ENCODE measurements around the gene FOXL2. TPM values are rescaled to one million over a fixed set of nuclear protein-coding genes. Genes with fewer than 3 reads are reported as not detected.

FOXL2 gene
- total and polyA plus RNA-seq, 8 donors = not detected

- H3K36me3 ChIP-seq = no peaks in the 10 kb centered on the region
- H3K4me1 ChIP-seq = no peaks in the 10 kb centered on the region
- no peak for ATAC-seq
- intact Hi-C loops (cut with DNase I) = no loop called here
- peaks cover 0 to 15% of the 10 kb centered on the region in 2 donors for H3K9me3 ChIP-seq
- DNase-seq = no peak
- no peak overlapping the region for H3K4me3 ChIP-seq
- no peak overlapping the region for H3K27ac ChIP-seq
- H3K27me3 ChIP-seq = peaks cover 12 to 51% of the 10 kb centered on the region in 2 donors
- no peak for TF ChIP-seq CTCF (IDR thresholded peaks at IDR 0.05)
These were observed 18.0 kb upstream of the FOXL2 start for GRCh38 chr3:138964923-138965322.

- no peaks in the 10 kb centered on the region for H3K36me3 ChIP-seq
- peaks cover 14 to 52% of the 10 kb centered on the region in 2 donors for H3K27me3 ChIP-seq
- no peak overlapping the region for H3K4me3 ChIP-seq
- ATAC-seq (no peak), DNase-seq (no peak)
- intact Hi-C loops (cut with DNase I) = no loop called here
- H3K4me1 ChIP-seq = no peaks in the 10 kb centered on the region
- no peak overlapping the region for H3K27ac ChIP-seq
- TF ChIP-seq CTCF (IDR thresholded peaks at IDR 0.05) = no peak
- H3K9me3 ChIP-seq = peaks cover 0 to 15% of the 10 kb centered on the region in 2 donors
These were observed 17.3 kb upstream of the FOXL2 start for GRCh38 chr3:138964264-138964663.

- H3K27ac ChIP-seq = no peak overlapping the region
- H3K27me3 ChIP-seq = peaks cover 23 to 64% of the 10 kb centered on the region in 2 donors
- no peaks in the 10 kb centered on the region for H3K4me1 ChIP-seq
- H3K36me3 ChIP-seq = no peaks in the 10 kb centered on the region
- ATAC-seq (no peak), DNase-seq (no peak)
- H3K9me3 ChIP-seq = peaks cover 0 to 15% of the 10 kb centered on the region in 2 donors
- intact Hi-C loops (cut with DNase I) = no loop called here
- H3K4me3 ChIP-seq = no peak overlapping the region
- TF ChIP-seq CTCF (IDR thresholded peaks at IDR 0.05) = no peak
These were observed 16.1 kb upstream of the FOXL2 start for GRCh38 chr3:138962854-138963560.

GRCh38 chr3:138960417-138960852 is 13.5 kb upstream of the FOXL2 start:
- Histone ChIP-seq H3K9me3 (peaks cover 0 to 13% of the 10 kb centered on the region in 2 donors), H3K27me3 (peaks cover 23 to 85% of the 10 kb centered on the region in 2 donors), H3K4me1 (no peaks in the 10 kb centered on the region), H3K27ac (no peak overlapping the region), H3K36me3 (no peaks in the 10 kb centered on the region), H3K4me3 (no peak overlapping the region)
- DNase-seq (no peak), ATAC-seq (no peak)
- intact Hi-C loops (cut with DNase I) = no loop called here
- no peak for TF ChIP-seq CTCF (IDR thresholded peaks at IDR 0.05)

- H3K27ac ChIP-seq = no peak overlapping the region
- intact Hi-C loops (cut with DNase I) = no loop called here
- H3K36me3 ChIP-seq = no peaks in the 10 kb centered on the region
- H3K4me3 ChIP-seq = no peak overlapping the region
- TF ChIP-seq CTCF (IDR thresholded peaks at IDR 0.05) = no peak
- no peak for DNase-seq
- H3K27me3 ChIP-seq = peaks cover 59 to 99% of the 10 kb centered on the region in 2 donors
- H3K9me3 ChIP-seq = no peaks in the 10 kb centered on the region
- ATAC-seq = no peak
- H3K4me1 ChIP-seq = peaks cover 25 to 28% of the 10 kb centered on the region in 2 donors
These were observed 3.8 kb upstream of the FOXL2 start for GRCh38 chr3:138950701-138951100.
